Measurements from ENCODE around the gene OR6T1. TPM values are rescaled to one million over a fixed set of nuclear protein-coding genes. Genes with fewer than 3 reads are reported as not detected.

The OR6T1 gene, protein sequence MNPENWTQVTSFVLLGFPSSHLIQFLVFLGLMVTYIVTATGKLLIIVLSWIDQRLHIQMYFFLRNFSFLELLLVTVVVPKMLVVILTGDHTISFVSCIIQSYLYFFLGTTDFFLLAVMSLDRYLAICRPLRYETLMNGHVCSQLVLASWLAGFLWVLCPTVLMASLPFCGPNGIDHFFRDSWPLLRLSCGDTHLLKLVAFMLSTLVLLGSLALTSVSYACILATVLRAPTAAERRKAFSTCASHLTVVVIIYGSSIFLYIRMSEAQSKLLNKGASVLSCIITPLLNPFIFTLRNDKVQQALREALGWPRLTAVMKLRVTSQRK
- not detected for total RNA-seq

DNA sequence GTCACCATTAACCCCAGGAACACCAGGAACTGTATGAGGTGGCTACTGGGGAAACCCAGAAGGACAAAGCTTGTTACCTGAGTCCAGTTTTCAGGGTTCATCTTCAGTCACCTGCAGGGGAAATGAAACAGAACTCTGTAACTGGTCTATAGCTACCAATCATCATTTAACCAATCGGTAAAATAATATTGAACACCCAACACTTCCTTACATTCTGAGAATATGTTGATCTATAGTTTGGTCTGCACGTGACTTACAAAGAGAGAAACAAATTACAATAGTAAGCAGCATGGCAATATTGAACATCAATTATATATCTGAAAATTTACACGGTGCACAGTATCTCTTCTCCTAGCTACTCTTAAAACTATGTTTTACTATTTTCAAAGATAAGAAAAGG lies at the start of gene OR6T1:
OR6T1 (minus strand) TSS at position 101 of the 400 bp plus-strand sequence; CDS start at position 101, 0 bp downstream.
- DNase-seq (ENCODE audit: low spot score in 2 of 2), result no peak
- intact Hi-C loops (cut with DNase I), result no loop called here
- no peak within 1 kb of the TSS for H3K27ac ChIP-seq
- TF ChIP-seq, protein P1, sequence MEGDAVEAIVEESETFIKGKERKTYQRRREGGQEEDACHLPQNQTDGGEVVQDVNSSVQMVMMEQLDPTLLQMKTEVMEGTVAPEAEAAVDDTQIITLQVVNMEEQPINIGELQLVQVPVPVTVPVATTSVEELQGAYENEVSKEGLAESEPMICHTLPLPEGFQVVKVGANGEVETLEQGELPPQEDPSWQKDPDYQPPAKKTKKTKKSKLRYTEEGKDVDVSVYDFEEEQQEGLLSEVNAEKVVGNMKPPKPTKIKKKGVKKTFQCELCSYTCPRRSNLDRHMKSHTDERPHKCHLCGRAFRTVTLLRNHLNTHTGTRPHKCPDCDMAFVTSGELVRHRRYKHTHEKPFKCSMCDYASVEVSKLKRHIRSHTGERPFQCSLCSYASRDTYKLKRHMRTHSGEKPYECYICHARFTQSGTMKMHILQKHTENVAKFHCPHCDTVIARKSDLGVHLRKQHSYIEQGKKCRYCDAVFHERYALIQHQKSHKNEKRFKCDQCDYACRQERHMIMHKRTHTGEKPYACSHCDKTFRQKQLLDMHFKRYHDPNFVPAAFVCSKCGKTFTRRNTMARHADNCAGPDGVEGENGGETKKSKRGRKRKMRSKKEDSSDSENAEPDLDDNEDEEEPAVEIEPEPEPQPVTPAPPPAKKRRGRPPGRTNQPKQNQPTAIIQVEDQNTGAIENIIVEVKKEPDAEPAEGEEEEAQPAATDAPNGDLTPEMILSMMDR (IDR thresholded peaks at IDR 0.05), result no peak
- no peaks in the 10 kb centered on the region for H3K36me3 ChIP-seq
- no peaks in the 10 kb centered on the region for H3K27me3 ChIP-seq
- H3K4me3 ChIP-seq, result no peak within 1 kb of the TSS
- H3K4me1 ChIP-seq, result no peaks in the 10 kb centered on the region
- H3K9me3 ChIP-seq, result no peaks in the 10 kb centered on the region

DNA sequence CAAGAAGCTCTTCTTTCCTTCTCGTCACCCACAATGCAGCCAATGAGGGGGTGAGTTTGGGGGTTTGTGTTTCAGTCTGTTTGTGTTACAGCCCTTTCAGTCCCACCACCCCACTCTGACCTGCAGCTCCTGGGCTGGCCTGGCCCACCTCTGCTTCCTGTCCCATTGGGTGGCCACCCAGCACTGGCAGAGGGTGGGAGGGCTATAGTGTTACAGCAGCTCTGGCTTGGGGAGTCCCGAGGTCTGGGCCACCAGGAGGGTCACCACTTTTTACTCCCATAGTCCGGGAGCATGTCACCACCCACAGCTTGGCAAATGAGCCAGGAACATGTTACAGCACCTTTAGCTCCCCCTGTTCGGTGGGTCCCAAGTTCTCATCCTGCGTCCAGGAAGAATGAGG lies 35.7 kb upstream of the OR6T1 start:
- intact Hi-C loops (cut with DNase I), result no loop called here
- no peak for DNase-seq (ENCODE audit: low spot score in 2 of 2)
- Histone ChIP-seq H3K36me3 (no peaks in the 10 kb centered on the region), H3K4me3 (no peak overlapping the region), H3K27ac (no peak overlapping the region), H3K9me3 (no peaks in the 10 kb centered on the region), H3K27me3 (no peaks in the 10 kb centered on the region), H3K4me1 (no peaks in the 10 kb centered on the region)
- TF ChIP-seq, protein P1 (IDR thresholded peaks at IDR 0.05), result no peak

DNA sequence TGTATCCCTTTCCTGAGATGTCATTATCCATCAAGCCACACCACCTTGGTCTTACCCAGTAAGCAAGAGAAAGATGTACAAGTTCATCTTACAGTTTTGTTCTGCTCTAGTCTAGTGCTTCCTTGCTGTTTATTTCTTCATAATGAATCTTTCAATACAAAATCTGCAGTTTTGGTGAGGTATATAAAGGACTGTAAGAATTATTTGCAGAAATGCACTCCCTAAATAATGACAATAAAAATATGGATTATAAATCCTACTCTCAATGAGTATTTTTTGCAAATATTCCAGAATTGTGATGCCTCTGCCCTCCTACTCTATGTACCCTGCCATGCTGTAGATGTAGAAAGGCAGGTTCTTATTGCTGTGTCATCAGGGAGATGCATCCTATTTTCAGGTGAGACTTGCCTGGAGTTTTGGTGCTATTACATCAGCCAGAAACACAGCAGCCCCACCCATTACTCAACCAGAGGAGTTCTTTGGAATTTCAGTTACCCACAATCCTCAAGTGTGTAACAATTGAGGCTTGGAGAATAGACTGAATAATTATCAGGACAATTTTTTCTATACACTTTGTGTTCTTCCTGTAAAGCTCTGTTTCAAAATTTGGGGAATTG lies 34.2 kb upstream of the OR6T1 start, which contains the start of gene OR10S1:
OR10S1 (minus strand) TSS at position 51 of the 617 bp plus-strand sequence. CDS start 117 bp downstream, outside the sequence.
- Histone ChIP-seq H3K9me3 (no peaks in the 10 kb centered on the region), H3K36me3 (no peaks in the 10 kb centered on the region), H3K4me3 (no peak within 1 kb of the TSS), H3K27ac (no peak within 1 kb of the TSS), H3K27me3 (no peaks in the 10 kb centered on the region), H3K4me1 (no peaks in the 10 kb centered on the region)
- DNase-seq (ENCODE audit: low spot score in 2 of 2), result no peak
- intact Hi-C loops (cut with DNase I), result no loop called here
- TF ChIP-seq, protein P1 (IDR thresholded peaks at IDR 0.05), result no peak

DNA sequence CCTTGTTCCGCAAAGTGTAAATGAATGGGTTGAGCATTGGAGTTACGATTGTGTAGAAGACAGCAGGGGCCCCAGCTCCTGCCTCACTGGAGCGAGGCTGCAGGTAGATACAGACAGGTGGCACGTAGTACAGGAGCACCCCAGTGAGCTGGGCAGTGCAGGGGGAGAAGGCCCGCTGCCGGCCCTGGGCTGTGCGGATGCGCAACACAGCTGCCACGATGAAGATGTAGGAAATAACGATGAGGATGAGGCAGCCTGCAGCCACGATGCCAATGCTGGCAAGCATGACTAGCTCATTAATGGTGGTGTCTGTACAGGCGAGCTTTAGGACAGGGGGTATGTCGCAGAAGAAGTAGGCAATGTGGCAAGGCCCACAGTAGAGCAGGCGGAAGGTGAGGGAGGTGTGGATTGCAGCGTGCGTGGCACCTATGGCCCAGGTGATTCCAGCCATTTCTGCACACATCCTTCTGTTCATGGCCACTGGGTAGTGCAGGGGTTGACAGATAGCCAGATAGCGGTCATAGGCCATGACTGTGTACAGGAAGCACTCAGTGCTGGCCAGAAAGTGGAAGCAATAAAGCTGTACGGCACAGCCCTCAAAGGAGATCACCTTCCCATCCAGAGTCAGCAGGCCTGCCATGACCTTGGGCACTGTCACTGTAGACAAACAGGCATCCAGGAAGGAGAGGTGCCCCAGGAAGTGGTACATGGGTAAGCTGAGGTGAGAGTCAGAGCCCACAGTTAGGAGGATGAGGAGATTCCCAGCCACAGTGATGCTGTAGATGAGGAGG lies 33.3 kb upstream of the OR6T1 start:
- Histone ChIP-seq H3K9me3 (no peaks in the 10 kb centered on the region), H3K27me3 (no peaks in the 10 kb centered on the region), H3K27ac (no peak overlapping the region), H3K36me3 (no peaks in the 10 kb centered on the region), H3K4me1 (no peaks in the 10 kb centered on the region), H3K4me3 (no peak overlapping the region)
- intact Hi-C loops (cut with DNase I), result no loop called here
- TF ChIP-seq, protein P1 (IDR thresholded peaks at IDR 0.05), result no peak
- no peak for DNase-seq (ENCODE audit: low spot score in 2 of 2)

DNA sequence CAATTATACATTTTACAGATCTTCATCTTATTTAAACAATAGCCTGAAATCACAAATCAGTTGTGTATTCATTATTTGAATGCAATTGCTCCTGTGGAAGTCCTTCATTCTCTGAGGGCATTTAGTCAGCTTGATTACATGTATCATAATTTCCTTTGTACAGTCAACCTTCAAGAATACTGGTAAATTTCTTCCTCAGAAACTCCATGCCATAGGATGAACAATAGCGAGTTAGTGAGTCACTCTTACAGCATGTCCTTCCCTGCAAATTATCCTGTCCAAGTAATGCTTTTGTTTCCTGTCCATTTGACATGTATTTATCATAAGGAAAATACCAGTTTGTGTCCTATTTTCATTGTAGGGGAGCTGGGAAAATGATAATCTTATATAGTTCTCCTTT lies 30.2 kb upstream of the OR6T1 start:
- TF ChIP-seq, protein P1 (IDR thresholded peaks at IDR 0.05), result no peak
- no peak for DNase-seq (ENCODE audit: low spot score in 2 of 2)
- H3K36me3 ChIP-seq, result no peaks in the 10 kb centered on the region
- H3K4me3 ChIP-seq, result no peak overlapping the region
- H3K9me3 ChIP-seq, result no peaks in the 10 kb centered on the region
- no peaks in the 10 kb centered on the region for H3K4me1 ChIP-seq
- H3K27me3 ChIP-seq, result no peaks in the 10 kb centered on the region
- intact Hi-C loops (cut with DNase I), result no loop called here
- H3K27ac ChIP-seq, result no peak overlapping the region

Data from ascending aorta (tissue), 2 donors.